HG02571 (cell line): ENCODE results near the gene DAB2IP.

Experiments
- ATAC-seq: cut with Tn5 transposase; IDR thresholded peaks from one replicate; pipeline ENCODE4 v1.9.1; 2021; ENCODE audit warnings: mild to moderate bottlenecking, moderate library complexity; ENCODE audit not compliant: unreplicated experiment

The DAB2IP gene

GRCh38 chr9:121683652-121684051, 32.2 kb downstream of the DAB2IP start:
- ATAC-seq, result no peak

- ATAC-seq, result no peak
Observed at GRCh38 chr9:121684381-121685145, 33.1 kb downstream of the DAB2IP start.

- no peak for ATAC-seq
Observed at GRCh38 chr9:121685146-121685794, 33.8 kb downstream of the DAB2IP start.

DNA sequence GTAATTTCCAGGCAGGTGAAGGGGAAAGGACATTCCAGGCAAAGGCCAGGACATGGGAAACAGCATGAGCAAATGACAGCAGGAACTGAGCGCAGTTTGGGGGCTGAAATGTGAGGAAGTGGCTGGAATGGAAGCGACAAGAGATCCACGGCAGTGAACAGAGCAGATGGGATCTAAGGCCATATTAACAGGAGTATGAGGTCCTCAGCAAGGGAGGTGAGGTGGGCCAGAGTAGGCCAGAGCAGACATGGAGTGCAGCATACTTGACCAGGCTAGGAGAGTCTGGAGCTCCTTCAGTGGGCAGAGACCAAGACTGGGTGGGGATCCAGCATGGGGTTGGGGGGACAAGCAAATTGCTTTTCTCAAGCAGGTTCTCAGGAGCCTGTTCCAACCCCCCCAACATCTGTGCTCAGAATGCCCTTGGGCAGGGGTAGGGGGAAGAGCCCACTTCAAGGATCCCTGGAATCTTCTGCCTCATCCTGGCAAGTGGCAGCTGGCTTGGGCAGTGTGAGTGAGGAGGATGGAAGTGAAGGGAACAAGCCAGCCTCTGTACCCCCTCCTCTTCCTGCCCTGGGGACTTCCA, 34.5 kb downstream of the DAB2IP start:
- no peak for ATAC-seq

- no peak for ATAC-seq
Observed at GRCh38 chr9:121686930-121687541, 35.6 kb downstream of the DAB2IP start.

GRCh38 chr9:121688146-121688680, 36.8 kb downstream of the DAB2IP start:
- no peak for ATAC-seq

- ATAC-seq, result no peak
Observed at GRCh38 chr9:121688681-121689080, 37.2 kb downstream of the DAB2IP start.

DNA sequence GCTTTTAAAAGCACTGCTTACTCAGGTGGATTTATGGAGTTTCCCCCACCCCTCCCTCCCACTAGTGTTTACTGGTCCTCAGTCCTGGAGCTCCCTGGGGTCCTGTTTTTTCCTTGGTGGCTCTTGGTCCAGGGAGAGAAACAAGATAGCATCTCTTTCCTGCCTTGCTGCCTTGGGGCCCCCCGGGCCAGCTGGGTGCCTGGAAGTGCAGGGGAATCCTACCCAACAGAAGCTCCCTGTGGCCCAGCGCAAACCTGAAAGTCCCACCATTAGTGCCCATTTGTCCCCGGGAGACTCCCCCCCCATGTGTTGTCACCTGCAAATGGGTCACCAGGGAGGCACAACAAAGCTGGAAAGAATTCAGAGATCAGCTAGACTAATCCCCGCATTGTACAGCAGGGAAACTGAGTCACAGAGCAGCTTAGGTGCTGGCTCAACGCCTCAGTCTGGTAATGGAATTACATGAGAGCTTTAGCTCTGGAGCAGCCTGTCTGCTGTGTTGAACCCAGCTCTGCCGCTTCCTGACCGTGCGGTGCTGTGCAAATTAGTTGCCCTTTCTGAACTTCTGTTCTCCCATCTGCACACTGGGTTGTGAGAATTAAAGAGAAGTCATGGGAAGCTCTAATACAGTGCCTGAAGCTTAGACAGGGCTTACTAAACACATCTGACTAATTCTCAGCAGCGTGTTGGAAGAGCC, 38.2 kb downstream of the DAB2IP start:
- no peak for ATAC-seq

- no peak for ATAC-seq
Observed at GRCh38 chr9:121690316-121690715, 38.9 kb downstream of the DAB2IP start.

GRCh38 chr9:121690766-121691165, 39.3 kb downstream of the DAB2IP start:
- ATAC-seq, result no peak

DNA sequence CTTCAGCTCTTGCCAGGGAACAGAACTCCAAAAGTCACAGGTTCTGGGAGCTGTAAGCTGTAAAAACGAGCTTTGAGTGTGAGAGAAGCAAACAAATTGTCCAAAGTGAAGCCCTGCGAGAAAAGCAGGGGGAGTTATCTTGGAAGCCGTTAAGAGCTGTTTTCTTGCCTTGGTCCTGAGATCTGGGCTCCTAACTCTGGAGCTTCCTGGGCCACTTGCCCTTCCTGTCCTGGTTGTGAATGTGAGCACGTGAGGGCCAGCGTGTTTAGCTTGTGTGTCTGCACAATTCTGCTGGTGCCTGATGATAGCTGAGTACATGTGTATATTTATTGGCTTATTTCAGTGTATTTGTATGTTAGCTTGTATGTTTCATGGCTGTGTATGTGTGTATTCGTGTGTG, 40.5 kb downstream of the DAB2IP start:
- no peak for ATAC-seq

- ATAC-seq, result no peak
Observed at GRCh38 chr9:121692606-121693387, 41.4 kb downstream of the DAB2IP start.

DNA sequence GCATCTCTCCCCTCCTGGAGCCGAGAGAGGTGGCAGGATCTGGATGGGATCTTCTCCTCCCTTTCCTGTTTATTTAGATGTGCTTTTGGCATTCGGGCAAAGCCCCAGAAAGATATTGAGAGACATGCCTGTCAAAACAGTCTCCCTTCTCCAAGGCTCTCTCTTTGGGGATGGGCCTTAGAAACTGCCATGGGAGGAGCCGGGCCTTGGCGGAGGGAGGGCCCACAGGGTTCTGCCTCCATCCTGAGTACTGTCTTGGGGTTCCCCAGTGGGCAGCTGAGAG, 41.9 kb downstream of the DAB2IP start:
- ATAC-seq, result no peak

GRCh38 chr9:121694001-121694400, 42.6 kb downstream of the DAB2IP start:
- no peak for ATAC-seq

DNA sequence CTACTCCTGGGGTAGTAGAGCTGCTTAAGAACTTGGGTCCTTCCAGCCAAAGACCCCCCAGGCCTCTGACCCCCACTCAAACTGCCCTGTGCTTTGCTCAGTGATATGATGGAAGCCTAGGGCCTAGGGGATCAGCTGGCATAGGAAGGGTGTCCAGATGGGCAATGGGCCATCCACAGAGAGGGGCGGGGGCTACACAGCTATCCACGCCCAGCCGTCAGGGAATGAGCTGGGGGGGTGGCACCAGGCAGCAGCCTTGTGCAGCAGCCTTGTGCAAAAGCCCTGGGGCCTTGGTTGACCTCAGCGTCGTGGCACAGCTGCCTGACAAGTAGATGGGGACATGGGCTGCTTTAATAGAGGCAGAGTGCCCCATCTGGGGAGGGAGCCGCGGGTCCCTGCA, 43.2 kb downstream of the DAB2IP start:
- ATAC-seq, result no peak

DNA sequence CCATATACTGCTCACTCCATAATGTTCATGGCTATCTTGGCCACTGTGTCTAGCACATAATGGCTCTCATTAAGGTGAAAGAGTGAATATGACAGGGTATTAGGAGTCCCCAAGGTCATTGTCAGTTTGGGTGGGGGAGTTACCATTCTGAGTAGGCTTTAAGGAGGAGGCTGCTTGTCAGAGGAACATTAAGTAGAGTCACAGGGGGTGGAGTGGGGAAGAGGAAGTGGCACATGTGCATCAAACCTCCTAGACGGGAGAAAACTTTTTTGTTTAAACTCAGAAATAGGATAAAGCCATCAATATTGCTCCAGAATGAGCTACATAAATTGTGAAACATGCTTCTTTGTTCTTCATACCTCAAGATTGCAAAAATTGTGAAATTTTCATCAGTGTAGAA, 45.5 kb downstream of the DAB2IP start:
- no peak for ATAC-seq

DNA sequence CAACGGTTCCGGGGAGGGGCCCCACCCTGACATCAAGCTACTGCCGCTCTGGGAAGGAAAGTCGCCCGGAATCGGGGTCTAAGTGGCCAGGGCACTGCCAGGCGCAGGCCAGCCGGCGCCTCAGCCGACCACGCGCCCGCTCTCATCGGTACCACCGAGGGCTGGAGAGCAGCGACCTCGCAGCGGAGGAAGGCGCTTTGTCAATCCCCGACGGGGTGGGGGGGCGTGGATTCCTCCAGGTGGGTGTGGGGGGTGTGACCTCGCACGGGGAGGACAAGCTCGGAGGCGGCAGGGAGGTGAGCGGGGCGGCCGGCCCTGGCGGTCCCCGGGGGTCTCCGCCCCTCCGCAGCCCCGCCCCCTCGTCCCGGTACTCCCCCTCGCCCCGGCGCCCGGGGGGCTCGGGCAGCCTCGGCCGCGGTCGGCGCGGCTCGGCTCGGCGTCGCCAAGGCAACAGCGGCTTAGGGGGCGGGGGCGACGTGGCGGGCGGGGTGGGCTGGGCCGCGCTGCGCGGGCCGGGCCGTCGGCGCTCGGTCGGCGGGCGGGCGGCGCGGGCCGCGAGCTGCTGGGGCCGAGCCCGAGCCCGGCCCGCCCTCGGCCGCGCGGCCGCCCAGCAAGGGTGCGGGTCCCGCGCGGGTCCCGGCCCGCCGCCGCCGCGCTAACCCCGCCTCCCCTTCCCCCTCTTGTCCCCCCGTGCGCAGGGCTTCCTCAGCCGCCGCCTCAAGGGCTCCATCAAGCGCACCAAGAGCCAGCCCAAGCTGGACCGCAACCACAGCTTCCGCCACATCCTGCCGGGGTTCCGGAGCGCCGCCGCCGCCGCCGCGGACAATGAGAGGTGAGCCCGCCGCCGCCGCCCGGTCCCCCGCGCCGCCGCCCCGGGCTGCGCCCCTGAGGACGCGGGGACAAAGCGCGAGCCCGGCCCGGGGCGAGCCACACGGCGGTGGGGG, 47.5 kb downstream of the DAB2IP start:
- no peak for ATAC-seq

DNA sequence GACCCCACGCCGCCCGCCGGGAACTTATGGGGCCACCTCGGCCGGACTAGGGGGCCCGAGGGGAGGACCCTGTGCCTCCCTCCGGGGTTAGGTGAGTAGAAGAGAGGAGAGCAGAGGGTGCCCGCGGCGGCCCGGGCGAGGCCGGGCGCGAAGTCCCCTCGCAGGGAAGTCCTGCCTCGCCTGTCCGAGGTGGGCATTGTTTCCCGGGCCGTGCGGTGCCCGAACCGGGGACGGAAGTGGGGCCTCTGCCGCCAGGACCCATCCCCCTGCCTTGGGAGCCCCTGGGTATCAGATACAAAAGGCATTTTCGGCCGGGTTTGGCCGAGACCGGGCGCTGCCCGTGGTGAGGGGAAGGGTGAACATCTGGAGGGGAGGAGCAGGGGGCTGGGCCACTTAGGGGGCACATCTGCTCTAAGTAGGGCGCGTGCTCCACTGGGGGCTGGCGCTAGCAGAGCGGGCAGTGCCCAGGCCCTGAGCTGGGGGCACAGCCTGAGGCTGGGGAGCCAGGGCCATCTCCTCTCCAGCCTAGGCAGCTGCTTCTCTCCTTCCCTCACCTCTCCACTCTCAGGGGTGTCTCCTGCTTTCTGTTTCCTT, 48.2 kb downstream of the DAB2IP start:
- ATAC-seq, result no peak
